Measurements from ENCODE around the gene CD8B2. TPM values are rescaled to one million over a fixed set of nuclear protein-coding genes. Genes with fewer than 3 reads are reported as not detected.

Gene CD8B2
- total and polyA plus RNA-seq, 10 of the 15 experiments (the other 5 are each of a cell fraction or from before 2014, with no cell fraction given) = 0.05 to 0.08 TPM; not detected in 8

DNA sequence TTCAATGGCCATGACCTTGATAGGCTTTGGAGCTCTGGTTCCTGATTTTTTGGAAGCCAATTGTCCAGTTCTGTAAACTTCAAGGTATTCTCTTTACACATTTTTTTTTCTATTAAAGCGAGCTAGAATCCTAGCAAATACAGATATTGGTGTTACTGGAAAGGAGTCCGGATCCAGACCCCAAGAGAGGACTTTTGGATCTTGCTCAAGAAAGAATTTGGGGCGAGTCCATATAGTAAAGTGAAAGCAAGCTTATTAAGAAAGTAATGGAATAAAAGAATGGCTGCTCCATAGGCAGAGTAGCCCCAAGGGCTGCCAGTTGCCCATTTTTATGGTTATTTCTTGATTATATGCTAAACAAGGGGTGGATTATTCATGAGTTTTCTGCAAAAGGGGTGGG, 45.1 kb downstream of the CD8B2 start:
- Histone ChIP-seq H2AFZ (ENCODE audit: control insufficient read depth, low read depth, low read length) (no peak overlapping the region), H3K79me2 (ENCODE audit: control insufficient read depth, insufficient read depth, low read length) (no peaks in the 10 kb centered on the region), H4K20me1 (ENCODE audit: control insufficient read depth, insufficient read depth) (no peaks in the 10 kb centered on the region), H3K36me3 (ENCODE audit: control insufficient read depth in 2 of 2, insufficient read depth in 2 of 2, low read length in 1 of 2) (no peaks in the 10 kb centered on the region), H3K9ac (ENCODE audit: control insufficient read depth, insufficient read depth, low read length) (no peak overlapping the region), H3K27me3 (replicated peaks in 1 of 2; ENCODE audit: control insufficient read depth in 2 of 2, insufficient read depth in 2 of 2, low read length in 1 of 2) (no peaks in the 10 kb centered on the region; a peak in 2 of 4 replicates), H3K27ac (ENCODE audit: control insufficient read depth, insufficient read depth) (no peak overlapping the region), H3K4me2 (ENCODE audit: control insufficient read depth, insufficient read depth) (no peak overlapping the region), H3K9me3 (replicated peaks; ENCODE audit: control insufficient read depth, insufficient read depth, low read length) (no peaks in the 10 kb centered on the region), H3K4me3 (no peak overlapping the region), H3K4me1 (ENCODE audit: control insufficient read depth, insufficient read depth, low read length) (no peaks in the 10 kb centered on the region)
- TF ChIP-seq, protein P1, sequence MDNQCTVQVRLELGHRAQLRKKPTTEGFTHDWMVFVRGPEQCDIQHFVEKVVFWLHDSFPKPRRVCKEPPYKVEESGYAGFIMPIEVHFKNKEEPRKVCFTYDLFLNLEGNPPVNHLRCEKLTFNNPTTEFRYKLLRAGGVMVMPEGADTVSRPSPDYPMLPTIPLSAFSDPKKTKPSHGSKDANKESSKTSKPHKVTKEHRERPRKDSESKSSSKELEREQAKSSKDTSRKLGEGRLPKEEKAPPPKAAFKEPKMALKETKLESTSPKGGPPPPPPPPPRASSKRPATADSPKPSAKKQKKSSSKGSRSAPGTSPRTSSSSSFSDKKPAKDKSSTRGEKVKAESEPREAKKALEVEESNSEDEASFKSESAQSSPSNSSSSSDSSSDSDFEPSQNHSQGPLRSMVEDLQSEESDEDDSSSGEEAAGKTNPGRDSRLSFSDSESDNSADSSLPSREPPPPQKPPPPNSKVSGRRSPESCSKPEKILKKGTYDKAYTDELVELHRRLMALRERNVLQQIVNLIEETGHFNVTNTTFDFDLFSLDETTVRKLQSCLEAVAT (IDR thresholded peaks at IDR 0.05) = no peak
- no peak for TF ChIP-seq ZNF24 (IDR thresholded peaks at IDR 0.05)
- TF ChIP-seq CREB1 (IDR thresholded peaks at IDR 0.05; ENCODE audit: low read depth) = no peak
- no peak for TF ChIP-seq ZNF217 (IDR thresholded peaks at IDR 0.05)
- no peak for TF ChIP-seq SUPT20H (IDR thresholded peaks at IDR 0.05; ENCODE audit: borderline replicate concordance, control insufficient read depth, low read depth, low read length)
- no peak for TF ChIP-seq CEBPB (IDR thresholded peaks at IDR 0.05; ENCODE audit: borderline replicate concordance in 1 of 2, low read depth in 2 of 2, low read length in 2 of 2)
- no peak for TF ChIP-seq HDGF (IDR thresholded peaks at IDR 0.05)
- no peak for TF ChIP-seq TCF3 (IDR thresholded peaks at IDR 0.05; ENCODE audit: borderline replicate concordance, insufficient read depth, low read depth, low read length)
- no peak for TF ChIP-seq SRF (IDR thresholded peaks at IDR 0.05; ENCODE audit: low read depth in 2 of 2, low read length in 2 of 2)
- RAD21 ChIA-PET (ENCODE audit: unreplicated experiment) = no interaction called here
- no peak for ATAC-seq
- CTCF ChIA-PET = no interaction called here
- WGBS (ENCODE audit: insufficient coverage, insufficient replicate concordance, low lambda C conversion rate, missing lambda C conversion rate) = 6% methylated on average over 3 of the region's 3 CpGs
- no TSS peak for BruUV-seq (replicated peaks)
- no peak for DNase-seq (ENCODE audit: low read depth, low spot score)
- POLR2A ChIA-PET = no interaction called here
- in situ Hi-C loops (cut with MboI) (no loop called here), intact Hi-C loops (cut with micrococcal nuclease; ENCODE audit: unreplicated experiment) (no loop called here)
- SMC1A ChIA-PET (ENCODE audit: uncharacterized antibody, unreplicated experiment) = interaction anchor here (0.6 kb wide), 1 partner anchor 854 kb away, joined by 3 read pairs; no protein-coding TSS in a partner anchor
- FAIRE-seq = no peak

All from GM12878 (cell line).